H1 (cell line): ENCODE measurements around the gene SEZ6L. TPM values are rescaled to one million over a fixed set of nuclear protein-coding genes. Genes with fewer than 3 reads are reported as not detected.

Experiments used
- CTCF ChIA-PET: fragments of 300-600 bp; sonication (Branson Sonifier 250); formaldehyde crosslinking; loops from one replicate; lab custom pipeline; 2021; ENCODE audit not compliant: partially characterized antibody; lab: Charles Lee
- POLR2A ChIA-PET: fragments of 300-600 bp; sonication (Branson Sonifier 250); formaldehyde crosslinking; loops from one replicate; lab custom pipeline; 2021; ENCODE audit warnings: inconsistent platforms; ENCODE audit not compliant: partially characterized antibody; lab: Charles Lee
- DNase-seq, 2 experiments: peaks; one replicate each; pipeline versions ENCODE4 v3.0.0 to v3.0.0-alpha.2; 2010 to 2022; ENCODE audit warnings: low spot score in 2 of 2, low read depth in 1 of 2, mixed read lengths in 1 of 2
- FAIRE-seq: peaks from 2 replicates; lab custom pipeline; 2011; peaks lifted over from hg19 to GRCh38; lab: Jason Lieb, UNC
- H2AFZ ChIP-seq: 2 replicates; pipeline ENCODE4 v1.8.1; 2012; ENCODE audit warnings: low read length, inconsistent platforms
- H2AK5ac ChIP-seq: 2 replicates; pipeline ENCODE4 v1.6.1; 2013; ENCODE audit warnings: low read depth, low read length
- H2BK120ac ChIP-seq: replicated peaks from 2 replicates; pipeline ENCODE3; 2013; ENCODE audit warnings: low read depth, low read length, inconsistent platforms
- H2BK12ac ChIP-seq: 2 replicates; pipeline ENCODE4 v1.6.1; 2013; ENCODE audit warnings: low read depth, low read length
- H2BK15ac ChIP-seq: 2 replicates; pipeline ENCODE4 v1.6.1; 2013; ENCODE audit warnings: low read length
- H2BK20ac ChIP-seq: 2 replicates; pipeline ENCODE4 v1.6.1; 2013; ENCODE audit warnings: low read length
- H2BK5ac ChIP-seq: 2 replicates; pipeline ENCODE4 v1.6.1; 2013; ENCODE audit warnings: low read depth, low read length
- H3K14ac ChIP-seq: 2 replicates; pipeline ENCODE4 v1.6.1; 2013; ENCODE audit warnings: inconsistent platforms; ENCODE audit not compliant: insufficient read length
- H3K18ac ChIP-seq: 2 replicates; pipeline ENCODE4 v1.6.1; 2013; ENCODE audit warnings: low read length; ENCODE audit errors: extremely low read depth
- H3K23ac ChIP-seq: 2 replicates; pipeline ENCODE4 v1.6.1; 2013; ENCODE audit warnings: inconsistent platforms; ENCODE audit not compliant: insufficient read length
- H3K23me2 ChIP-seq: 2 replicates; pipeline ENCODE4 v1.6.1; 2013; ENCODE audit warnings: low read depth, low read length
- H3K27ac ChIP-seq: 2 replicates; pipeline ENCODE4 v1.6.1; 2011; ENCODE audit warnings: low read depth, low read length, inconsistent platforms
- H3K27me3 ChIP-seq, 4 experiments: replicated peaks in 1 of 4; 1 replicate in 1 of 4; 2 replicates in 3 of 4; pipeline versions ENCODE4 v1.6.1 to v1.8.1; 2011 to 2013; ENCODE audit warnings: low read length in 3 of 4, mild to moderate bottlenecking in 3 of 4, inconsistent platforms in 2 of 4, mixed read lengths in 2 of 4, moderate library complexity in 1 of 4; ENCODE audit not compliant: control insufficient read depth in 3 of 4, insufficient read depth in 3 of 4; ENCODE audit errors: extremely low read depth in 1 of 4
- H3K36me3 ChIP-seq, 4 experiments: 2 replicates each; pipeline versions ENCODE4 v1.6.1 to v1.8.1; 2011 to 2013; ENCODE audit warnings: mild to moderate bottlenecking in 4 of 4, low read length in 3 of 4, moderate library complexity in 2 of 4, control low read depth in 1 of 4, inconsistent platforms in 1 of 4; ENCODE audit not compliant: insufficient read depth in 4 of 4, control insufficient read depth in 2 of 4
- H3K4ac ChIP-seq: replicated peaks from 2 replicates; pipeline ENCODE3; 2013; ENCODE audit warnings: low read length, low read depth, mixed read lengths, inconsistent platforms; ENCODE audit not compliant: insufficient read length
- H3K4me1 ChIP-seq, 4 experiments: replicated peaks in 1 of 4; 1 replicate in 1 of 4; 2 replicates in 3 of 4; pipeline versions ENCODE4 v1.6.1 to v1.8.1; 2011 to 2013; ENCODE audit warnings: low read length in 3 of 4, inconsistent platforms in 2 of 4, mixed read lengths in 1 of 4; ENCODE audit not compliant: insufficient read depth in 4 of 4, control insufficient read depth in 3 of 4
- H3K4me2 ChIP-seq, 2 experiments: 2 replicates each; pipeline versions ENCODE4 v1.6.1 to v1.8.1; 2011 to 2013; ENCODE audit warnings: low read depth in 2 of 2, low read length in 2 of 2, control low read depth in 1 of 2, inconsistent platforms in 1 of 2, mild to moderate bottlenecking in 1 of 2; ENCODE audit not compliant: insufficient read depth in 1 of 2
- H3K4me3 ChIP-seq, 4 experiments: fragments of 200-600, 300-600 bp in 1 of 4; sonication (generic), shearing (Covaris generic), sonication (Bioruptor Twin) in 1 of 4; 2 replicates each; pipeline versions ENCODE4 v1.5.1 to v1.8.1; 2011 to 2016; ENCODE audit warnings: low read length in 4 of 4, low read depth in 3 of 4, control low read depth in 2 of 4, inconsistent platforms in 2 of 4, mild to moderate bottlenecking in 2 of 4, mixed read lengths in 1 of 4, moderate library complexity in 1 of 4; ENCODE audit not compliant: insufficient read depth in 2 of 4; ENCODE audit errors: extremely low read depth in 1 of 4
- H3K56ac ChIP-seq: replicated peaks from 2 replicates; pipeline ENCODE3; 2013; ENCODE audit warnings: low read depth, mild to moderate bottlenecking, mixed read lengths, low read length, inconsistent platforms; ENCODE audit not compliant: insufficient read length
- H3K79me1 ChIP-seq: 2 replicates; pipeline ENCODE4 v1.6.1; 2013; ENCODE audit warnings: low read depth, low read length, control low read depth
- H3K79me2 ChIP-seq, 2 experiments: 2 replicates each; pipeline versions ENCODE4 v1.6.1 to v1.8.1; 2012 to 2013; ENCODE audit warnings: low read length in 2 of 2, mild to moderate bottlenecking in 2 of 2, inconsistent platforms in 1 of 2; ENCODE audit not compliant: insufficient read depth in 2 of 2, control insufficient read depth in 1 of 2
- H3K9ac ChIP-seq, 4 experiments: replicated peaks in 1 of 4; 1 replicate in 1 of 4; 2 replicates in 3 of 4; pipeline versions ENCODE4 v1.6.1 to v1.8.1; 2011 to 2013; ENCODE audit warnings: low read depth in 3 of 4, low read length in 3 of 4, control low read depth in 2 of 4, mild to moderate bottlenecking in 2 of 4, moderate library complexity in 2 of 4, inconsistent platforms in 1 of 4; ENCODE audit errors: extremely low read depth in 1 of 4
- H3K9me3 ChIP-seq, 2 experiments: 2 replicates each; pipeline versions ENCODE4 v1.6.1 to v1.8.1; 2012 to 2013; ENCODE audit warnings: mild to moderate bottlenecking in 2 of 2, moderate library complexity in 2 of 2, control low read depth in 1 of 2, inconsistent platforms in 1 of 2, low read depth in 1 of 2, low read length in 1 of 2, mixed read lengths in 1 of 2; ENCODE audit not compliant: insufficient read depth in 2 of 2
- H4K20me1 ChIP-seq, 2 experiments: replicated peaks in 1 of 2; 2 replicates each; pipeline versions ENCODE3 to v1.8.1; 2011 to 2013; ENCODE audit warnings: inconsistent platforms in 2 of 2, low read length in 2 of 2, mild to moderate bottlenecking in 1 of 2; ENCODE audit not compliant: insufficient read depth in 2 of 2, control insufficient read depth in 1 of 2
- H4K5ac ChIP-seq: 2 replicates; pipeline ENCODE4 v1.6.1; 2013; ENCODE audit warnings: low read length, low read depth, mixed read lengths, inconsistent platforms; ENCODE audit not compliant: insufficient read length
- H4K8ac ChIP-seq: 2 replicates; pipeline ENCODE4 v1.8.0; 2013; ENCODE audit warnings: mild to moderate bottlenecking, moderate library complexity, low read length, inconsistent platforms; ENCODE audit not compliant: insufficient read depth; ENCODE audit errors: extremely low read depth
- H4K91ac ChIP-seq: replicated peaks from 2 replicates; pipeline ENCODE3; 2013; ENCODE audit warnings: low read length, mixed read lengths, inconsistent platforms; ENCODE audit not compliant: insufficient read length
- ASH2L ChIP-seq: fragments of 200-600, 300-600 bp; sonication (generic); IDR thresholded peaks from one replicate; pipeline ENCODE4 v1.7.1; 2017; ENCODE audit warnings: low read length
- EGR1 ChIP-seq: IDR thresholded peaks from 2 replicates; pipeline ENCODE4 v1.6.1; 2011; ENCODE audit warnings: low read depth, low read length, borderline replicate concordance
- EP300 ChIP-seq, 2 experiments: IDR thresholded peaks; 1 replicate in 1 of 2; 2 replicates in 1 of 2; pipeline ENCODE4 v1.6.1; 2011 to 2012; ENCODE audit warnings: low read depth in 2 of 2, low read length in 2 of 2, mild to moderate bottlenecking in 2 of 2, borderline replicate concordance in 1 of 2, inconsistent platforms in 1 of 2, moderate library complexity in 1 of 2
- GTF2F1 ChIP-seq: IDR thresholded peaks from 2 replicates; pipeline ENCODE4 v1.6.1; 2012; ENCODE audit warnings: low read depth, low read length, improper control_type of control experiment, borderline replicate concordance
- HDAC6 ChIP-seq: IDR thresholded peaks from one replicate; pipeline ENCODE4 v1.7.1; 2012; ENCODE audit warnings: low read depth, mild to moderate bottlenecking, inconsistent platforms, low read length, moderate library complexity
- JUN ChIP-seq: IDR thresholded peaks from 2 replicates; pipeline ENCODE4 v1.6.1; 2011; ENCODE audit warnings: low read depth, mild to moderate bottlenecking, improper control_type of control experiment, low read length
- JUND ChIP-seq: IDR thresholded peaks from 2 replicates; pipeline ENCODE4 v1.6.1; 2011; ENCODE audit warnings: mild to moderate bottlenecking, improper control_type of control experiment, low read length
- NRF1 ChIP-seq: IDR thresholded peaks from 2 replicates; pipeline ENCODE4 v1.6.1; 2011; ENCODE audit warnings: mild to moderate bottlenecking, low read depth, low read length, improper control_type of control experiment
- RAD21 ChIP-seq, 2 experiments: IDR thresholded peaks in 1 of 2; conservative IDR thresholded peaks in 1 of 2; 2 replicates each; pipeline ENCODE4 v1.6.1; 2011; ENCODE audit warnings: low read depth in 2 of 2, low read length in 2 of 2, improper control_type of control experiment in 1 of 2, inconsistent platforms in 1 of 2, mild to moderate bottlenecking in 1 of 2, moderate library complexity in 1 of 2
- RFX5 ChIP-seq: IDR thresholded peaks from 2 replicates; pipeline ENCODE4 v1.6.1; 2011; ENCODE audit warnings: low read depth, low read length, improper control_type of control experiment, borderline replicate concordance
- RXRA ChIP-seq: IDR thresholded peaks from 2 replicates; pipeline ENCODE4 v1.6.1; 2011; ENCODE audit warnings: low read depth, mild to moderate bottlenecking, low read length, moderate library complexity; ENCODE audit not compliant: insufficient read depth
- SAP30 ChIP-seq: fragments of 300-600 bp; sonication (generic); IDR thresholded peaks from 2 replicates; pipeline ENCODE4 v1.7.1; 2012; ENCODE audit warnings: low read length, moderate library complexity, mild to moderate bottlenecking, inconsistent platforms; ENCODE audit not compliant: insufficient read depth, insufficient replicate concordance
- TBP ChIP-seq: IDR thresholded peaks from 2 replicates; pipeline ENCODE4 v1.6.1; 2011; ENCODE audit warnings: low read depth, low read length, improper control_type of control experiment
- WGBS, 2 experiments: shearing (Covaris generic) in 1 of 2; methylation state at CpG; one replicate each; pipeline versions ENCODE4 v1.1.6 to v1.1.7; 2013 to 2015; ENCODE audit warnings: low lambda C conversion rate in 2 of 2, mixed read lengths in 2 of 2, inconsistent platforms in 1 of 2, low coverage in 1 of 2, missing lambda C conversion rate in 1 of 2; ENCODE audit not compliant: insufficient replicate concordance in 2 of 2, insufficient coverage in 1 of 2, insufficient read length in 1 of 2; ENCODE audit errors: extremely low coverage in 1 of 2, missing lambda C conversion rate in 1 of 2; 5-methylcytosine and 5-hydroxymethylcytosine counted together
- polyA plus RNA-seq, 7 experiments: library from polyadenylated mRNA; depleted of rRNA in 3 of 7; stranded (reverse) in 5 of 7; unstranded in 2 of 7; fragments of >200 nt in 5 of 7; fragments of 200-250 nt in 2 of 7; gene quantifications; 1 replicate in 5 of 7; 2 replicates in 1 of 7; 4 replicates in 1 of 7; pipeline versions ENCODE4 v1.2.1 to v1.2.3, GENCODE V29; 2011 to 2013; ENCODE audit warnings: missing spikeins in 2 of 7, mixed read lengths in 2 of 7
- total RNA-seq: library from RNA; stranded (reverse); fragmentation: NEBNext Ultra II Directional; extraction: Animal tissue kit (Norgen Biotek cat#: 25700); gene quantifications from 2 replicates; pipeline ENCODE4 v1.2.1, GENCODE V29; 2021

SEZ6L gene
- total and polyA plus RNA-seq, 2 of the 8 experiments (the other 6 are each of a cell fraction or from before 2014, with no cell fraction given), result 0.06 to 0.33 TPM

GRCh38 chr22:26174280-26174679, 5.0 kb downstream of the SEZ6L start:
- H3K4me2 ChIP-seq, result peak overlapping the region in 1 of 2 experiments; percentile 23; a peak in 1 of 4 replicates
- H3K9me3 ChIP-seq, result no peaks in the 10 kb centered on the region
- no peak overlapping the region for H2AK5ac ChIP-seq
- H4K91ac ChIP-seq, result no peak overlapping the region
- no peak overlapping the region for H3K4me3 ChIP-seq
- peak; percentile 89 for FAIRE-seq
- H4K8ac ChIP-seq, result no peak overlapping the region
- 25% methylated on average over 12 of the region's 12 CpGs; no CpG with 5 or more reads in 1 of the 2 experiments for WGBS, 2 experiments
- no peak overlapping the region for H3K18ac ChIP-seq
- no peak overlapping the region for H2BK20ac ChIP-seq
- H3K4ac ChIP-seq, result no peak overlapping the region
- DNase-seq, result peak; percentile 39 to 55
- H3K14ac ChIP-seq, result no peak overlapping the region
- H3K9ac ChIP-seq, result no peak overlapping the region
- H4K20me1 ChIP-seq, result peaks cover 4 to 7% of the 10 kb centered on the region in 2 experiments
- H3K79me1 ChIP-seq, result no peaks in the 10 kb centered on the region
- no peak overlapping the region for H2BK15ac ChIP-seq
- no peak overlapping the region for H3K23ac ChIP-seq
- no peak overlapping the region for H2BK5ac ChIP-seq
- H3K23me2 ChIP-seq, result peaks cover 7% of the 10 kb centered on the region
- H4K5ac ChIP-seq, result no peak overlapping the region
- no peak overlapping the region for H3K27ac ChIP-seq
- no peak overlapping the region for H3K56ac ChIP-seq
- no peak overlapping the region for H2AFZ ChIP-seq
- H3K27me3 ChIP-seq, result peaks cover 12 to 25% (median 23%) of the 10 kb centered on the region in 4 experiments
- H3K36me3 ChIP-seq, result no peaks in the 10 kb centered on the region
- peaks cover 0 to 13% (median 8%) of the 10 kb centered on the region in 4 experiments; a peak in 6 of 7 replicates for H3K4me1 ChIP-seq
- H2BK12ac ChIP-seq, result no peak overlapping the region
- ChIA-PET CTCF (interaction anchor here (0.9 to 12.5 kb wide), 7 partner anchors 12 to 271 kb away, joined by 3 to 246 read pairs (median 4); no protein-coding TSS in a partner anchor), POLR2A (no interaction called here)
- H3K79me2 ChIP-seq, result no peaks in the 10 kb centered on the region
- H2BK120ac ChIP-seq, result no peak overlapping the region
- TF ChIP-seq JUN (no peak), GTF2F1 (no peak), SAP30 (no peak), TBP (no peak), NRF1 (no peak), RAD21 (IDR thresholded peaks at IDR 0.05 in 1 of 2, conservative IDR thresholded peaks at IDR 0.05 in 1 of 2; ENCODE audit: low read depth in 2 of 2, low read length in 2 of 2) (peak; percentile 85 to 86), EGR1 (no peak), HDAC6 (no peak), JUND (0 out of 2 replicates have a peak, but pooled peaks have one; percentile 12), RFX5 (no peak), EP300 (IDR thresholded peaks at IDR 0.05; ENCODE audit: borderline replicate concordance in 1 of 2, low read depth in 2 of 2, low read length in 2 of 2) (0 out of 3 replicates have a peak, but pooled peaks of 1 of the 2 experiments have one; percentile 28), RXRA (no peak), ASH2L (no peak)
